Activated CD4-positive, alpha-beta T cell treated with anti-CD3 and anti-CD28 coated beads for 24 hours (primary cell): ENCODE data around the gene DNAH6.
"Not testable (repeated sequence)": the region's sequence is repeated elsewhere in the genome, so short reads cannot be mapped to it uniquely, and the experiment has no call there.

ENCODE experiments used
- DNase-seq, 2 donors: peaks; one replicate each; pipeline ENCODE4 v3.0.0-alpha.2; 2020; ENCODE audit warnings: low read depth in 2 of 2

The DNAH6 gene

DNA sequence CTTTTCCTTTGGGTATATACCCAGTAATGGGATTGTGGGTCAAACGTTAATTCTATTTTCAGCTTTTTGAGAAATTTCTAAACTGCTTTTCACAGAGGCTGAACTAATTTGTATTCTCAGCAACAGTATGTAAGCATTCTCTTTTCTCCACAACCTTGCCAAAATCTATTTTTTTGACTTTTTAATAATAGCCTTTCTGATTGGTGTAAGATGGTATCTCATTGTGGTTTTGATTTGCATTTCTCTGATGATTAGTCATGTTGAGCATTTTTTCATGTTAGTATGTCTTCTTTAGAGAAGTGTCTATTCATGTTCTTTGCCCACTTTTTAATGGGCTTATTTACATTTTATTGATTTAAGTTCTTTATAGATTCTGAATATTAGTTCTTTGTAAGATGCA, 219.1 kb downstream of the DNAH6 start:
- no peak for DNase-seq

DNA sequence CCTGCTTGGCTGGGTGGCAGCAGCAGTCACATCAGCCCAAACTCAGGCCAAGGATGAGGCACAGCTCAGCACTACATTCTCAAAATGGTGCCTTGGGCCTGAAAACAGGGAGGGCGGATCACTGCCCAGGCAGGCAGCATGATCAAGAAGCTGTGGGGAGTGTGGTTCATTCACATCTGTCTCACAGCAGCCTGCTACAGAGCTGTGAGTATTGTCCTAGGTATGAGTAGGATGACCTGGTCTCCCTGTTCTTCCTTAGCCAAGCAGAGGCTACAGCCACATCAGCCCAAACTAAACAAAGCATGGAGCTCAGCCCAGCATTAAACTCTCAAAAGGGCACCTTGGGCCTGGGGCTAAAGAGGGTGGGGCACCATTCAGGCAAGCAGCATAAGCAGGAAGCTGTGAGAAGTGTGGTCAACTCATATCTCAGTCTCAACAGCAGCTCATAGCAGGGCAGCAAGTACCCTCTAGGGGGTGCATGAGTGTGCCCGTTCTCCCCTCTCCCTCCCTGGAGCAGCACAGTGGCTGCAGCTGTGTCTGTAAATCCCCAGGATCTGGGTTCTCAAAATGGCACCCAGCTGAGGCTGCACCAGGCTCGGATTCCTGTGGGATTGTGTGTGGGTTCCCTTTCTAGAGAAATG, 225.0 kb downstream of the DNAH6 start:
- DNase-seq, result peak; percentile 3 to 8

DNA sequence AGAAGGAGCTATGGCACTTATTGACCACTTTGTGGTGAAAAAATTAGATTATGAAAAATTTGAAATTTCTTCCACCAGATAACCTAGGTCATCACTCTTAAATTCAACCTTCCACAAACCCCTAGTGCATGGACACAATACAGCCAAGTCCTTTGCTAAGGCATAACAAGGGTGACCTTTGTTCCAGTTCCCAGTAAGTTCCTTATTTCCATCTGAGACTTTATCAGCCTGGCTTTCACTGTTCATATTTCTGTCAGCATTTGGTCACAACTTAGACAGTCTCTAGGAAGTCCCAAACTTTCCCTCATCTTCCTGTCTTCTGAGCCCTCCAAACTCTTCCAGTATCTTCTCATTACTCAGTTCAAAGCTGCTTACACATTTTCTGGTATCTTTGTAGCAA, 232.0 kb downstream of the DNAH6 start:
- no peak for DNase-seq

DNA sequence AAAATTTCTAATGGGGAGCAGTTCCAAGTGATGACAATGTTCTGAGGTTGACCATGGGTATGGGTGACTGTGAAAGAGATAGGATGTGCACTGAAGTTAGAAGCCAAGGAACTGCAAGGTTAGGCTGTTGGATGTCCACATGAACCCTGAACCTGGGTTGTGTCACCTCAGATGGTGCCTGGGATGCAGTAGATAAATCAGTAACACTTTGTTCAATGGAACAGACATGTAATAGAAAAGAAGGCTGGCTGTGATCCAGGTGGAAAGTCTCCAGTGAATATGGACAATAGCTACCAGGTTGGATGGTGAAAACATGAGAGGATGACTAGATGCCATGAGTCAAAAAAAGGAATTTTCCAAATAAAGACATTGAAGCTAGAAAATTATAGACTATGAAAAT, 233.1 kb downstream of the DNAH6 start:
- no peak for DNase-seq

DNA sequence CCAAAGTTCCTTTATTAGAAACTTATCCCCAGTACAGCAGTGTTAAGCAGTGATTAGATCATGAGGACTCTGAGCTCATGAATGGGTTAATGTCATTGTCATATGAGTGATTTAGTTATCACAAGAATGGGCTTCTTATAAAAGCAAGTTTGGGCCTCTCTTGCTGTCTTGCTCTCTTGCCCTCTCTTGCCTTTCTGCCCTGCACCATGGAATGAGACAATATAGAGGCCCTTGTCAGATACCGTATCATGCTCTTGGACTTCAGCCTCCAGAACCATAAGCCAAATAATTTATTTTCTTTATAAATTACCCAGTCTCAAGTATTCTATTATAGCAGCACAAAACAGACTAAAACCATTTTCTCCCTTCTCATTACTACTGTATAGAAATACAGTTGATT, 238.8 kb downstream of the DNAH6 start:
- no peak for DNase-seq

DNA sequence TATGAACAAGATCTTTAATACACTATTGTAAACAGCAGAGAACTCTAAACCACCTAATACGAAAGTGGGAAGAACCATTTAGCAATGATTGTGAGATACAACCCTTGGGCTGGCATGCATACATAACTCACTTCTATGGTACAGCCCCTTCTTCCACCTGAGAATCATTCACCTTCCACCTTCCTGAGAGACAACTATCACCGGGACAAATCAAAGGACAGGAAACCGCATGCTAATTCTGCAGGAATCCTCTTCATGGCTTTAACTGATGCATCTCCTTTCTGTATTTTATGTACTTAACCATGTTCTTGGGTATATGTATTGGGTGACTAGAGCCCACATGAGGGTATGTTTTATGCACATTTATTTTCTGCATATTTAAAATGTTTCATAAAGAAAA, 241.3 kb downstream of the DNAH6 start:
- no peak for DNase-seq

DNA sequence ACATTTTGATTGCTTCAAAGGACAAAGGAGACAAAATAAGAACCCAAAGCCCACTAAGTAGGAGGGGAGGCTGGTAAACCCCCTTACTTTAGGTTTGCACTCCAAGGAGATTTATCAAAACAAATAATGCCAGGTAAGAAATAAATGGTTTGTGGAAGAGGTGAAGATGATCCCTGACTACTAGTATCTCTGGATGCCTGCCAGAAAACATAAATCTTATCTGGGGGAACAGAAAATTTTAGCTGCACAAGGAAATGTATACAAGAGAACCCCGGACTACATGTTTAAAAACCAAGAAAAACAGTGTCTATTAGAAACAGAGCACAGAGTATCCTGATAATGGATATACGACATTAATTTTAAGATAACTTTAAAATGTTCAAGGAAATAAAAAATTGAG, 250.5 kb downstream of the DNAH6 start:
- no peak for DNase-seq

DNA sequence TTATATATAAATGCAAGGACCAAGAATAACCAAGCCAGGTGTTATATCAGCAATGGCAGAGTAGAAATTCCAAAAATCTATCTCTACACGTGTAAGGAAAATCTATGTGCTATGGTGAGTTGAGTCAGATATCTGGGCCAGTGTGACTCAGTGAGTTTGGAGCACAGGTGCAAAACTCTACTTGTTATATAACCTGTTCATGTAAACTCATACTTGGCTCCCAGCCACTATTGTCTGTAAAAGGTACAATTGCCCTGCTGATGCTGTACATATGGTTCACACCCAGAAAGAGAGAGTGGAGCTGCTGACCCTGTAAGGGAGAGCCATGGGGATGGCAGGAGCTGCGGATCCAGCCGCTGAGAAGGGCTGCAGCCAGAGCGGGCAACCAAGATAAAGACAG, 252.5 kb downstream of the DNAH6 start:
- DNase-seq, result no peak

DNA sequence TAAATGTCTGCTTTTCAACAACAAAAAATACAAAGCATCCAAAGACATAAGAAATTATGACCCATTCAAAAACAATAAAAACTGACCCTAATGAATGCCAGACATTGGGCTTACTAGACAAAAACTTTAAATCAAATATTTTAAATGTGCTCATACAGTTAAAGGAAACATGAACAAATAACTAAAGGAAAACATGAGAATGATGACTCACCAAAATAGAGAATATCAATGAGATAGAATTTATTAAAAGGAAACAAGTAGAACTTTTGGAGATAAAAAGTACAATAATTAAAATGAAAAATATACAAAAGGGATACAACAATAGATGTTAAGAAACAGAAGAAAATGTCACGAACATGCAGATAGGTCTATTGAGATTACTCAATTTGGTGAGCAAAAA, 254.0 kb downstream of the DNAH6 start:
- no peak for DNase-seq

DNA sequence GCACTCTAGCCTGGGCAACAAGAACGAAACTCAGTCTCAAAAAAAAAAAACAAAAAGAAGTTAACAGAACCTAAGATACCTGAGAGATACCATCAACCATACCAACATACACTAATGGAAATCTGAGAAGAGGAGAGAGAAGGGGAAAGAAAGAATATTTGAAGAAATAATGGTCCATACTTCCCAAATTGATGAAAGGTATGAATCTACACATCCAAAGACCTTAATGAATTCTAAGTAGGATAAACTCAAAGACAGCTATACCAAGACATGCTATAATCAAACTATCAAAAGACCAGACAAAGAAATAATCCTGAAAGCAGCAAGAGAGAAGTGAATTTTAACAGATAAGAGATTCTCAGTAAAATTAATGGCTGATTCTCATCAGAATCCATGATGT, 255.0 kb downstream of the DNAH6 start:
- no peak for DNase-seq

DNA sequence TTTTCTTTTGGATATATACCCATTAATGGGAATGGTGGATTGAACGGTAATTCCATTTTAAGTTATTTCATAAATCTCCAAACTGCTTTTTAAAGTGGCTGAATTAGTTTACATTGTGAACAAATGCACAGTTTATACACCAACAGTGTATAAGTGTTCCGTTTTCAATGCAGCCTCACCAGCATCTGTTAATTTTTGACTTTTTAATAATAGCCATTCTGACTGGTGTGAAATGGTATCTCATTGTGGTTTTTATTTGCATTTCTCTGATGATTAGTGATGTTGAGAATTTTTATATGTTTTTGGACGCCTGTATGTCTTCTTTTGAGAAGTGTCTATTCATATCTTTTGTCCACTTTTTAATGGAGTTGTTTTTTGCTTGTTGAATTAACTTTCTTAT, 257.3 kb downstream of the DNAH6 start:
- DNase-seq, result not testable (repeated sequence)

DNA sequence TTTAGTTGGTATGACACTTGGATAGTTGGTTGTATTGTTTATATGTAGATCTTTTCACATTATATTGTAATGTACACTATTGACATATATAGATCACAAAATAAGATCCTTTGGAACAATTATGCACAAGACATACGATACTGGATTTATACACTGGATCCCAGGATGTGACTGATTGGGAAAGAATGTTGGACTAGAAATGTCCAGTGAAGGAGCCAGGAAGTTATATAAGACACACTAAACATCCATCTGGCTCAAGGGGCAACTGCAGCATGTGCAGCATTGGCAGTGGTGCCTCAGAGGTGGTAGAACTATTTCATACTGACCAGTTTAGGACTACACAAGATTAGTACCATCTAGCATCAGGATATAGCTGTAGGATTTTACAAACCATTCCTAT, 259.7 kb downstream of the DNAH6 start:
- no peak for DNase-seq

DNA sequence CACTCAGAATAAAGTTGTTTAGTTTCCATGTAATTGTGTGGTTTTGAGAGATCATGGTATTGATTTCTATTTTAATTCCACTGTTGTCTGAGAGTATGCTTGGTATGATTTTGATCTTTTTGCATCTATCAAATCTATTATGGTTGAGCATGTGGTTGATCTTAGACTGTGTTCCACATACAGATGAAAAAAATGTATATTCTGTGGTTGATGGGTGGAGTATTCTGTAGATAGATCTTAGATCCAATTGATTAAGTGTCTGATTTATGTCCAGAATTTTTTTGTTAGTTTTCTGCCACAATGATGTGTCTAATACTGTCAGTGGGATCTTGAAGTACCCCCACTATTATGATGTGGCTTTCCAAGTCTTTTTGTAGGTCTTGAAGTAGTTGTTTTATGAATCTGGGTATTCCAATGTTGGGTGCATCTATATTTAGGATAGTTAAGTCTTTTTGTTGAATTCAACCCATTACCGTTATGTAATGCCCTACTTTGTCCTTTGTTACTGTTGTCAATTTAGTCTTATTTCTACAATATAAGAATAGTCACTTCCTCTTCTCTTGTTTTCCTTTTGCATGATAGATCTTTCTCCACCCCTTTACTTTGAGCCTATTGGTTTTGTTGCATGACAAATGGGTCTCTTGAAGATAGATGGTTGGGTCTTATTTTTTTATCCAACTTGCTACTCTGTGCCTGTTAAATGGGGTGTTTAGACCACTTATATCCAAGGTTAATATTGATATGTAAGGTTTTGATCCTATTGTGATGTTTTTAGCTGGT, 262.8 kb downstream of the DNAH6 start:
- no peak for DNase-seq

DNA sequence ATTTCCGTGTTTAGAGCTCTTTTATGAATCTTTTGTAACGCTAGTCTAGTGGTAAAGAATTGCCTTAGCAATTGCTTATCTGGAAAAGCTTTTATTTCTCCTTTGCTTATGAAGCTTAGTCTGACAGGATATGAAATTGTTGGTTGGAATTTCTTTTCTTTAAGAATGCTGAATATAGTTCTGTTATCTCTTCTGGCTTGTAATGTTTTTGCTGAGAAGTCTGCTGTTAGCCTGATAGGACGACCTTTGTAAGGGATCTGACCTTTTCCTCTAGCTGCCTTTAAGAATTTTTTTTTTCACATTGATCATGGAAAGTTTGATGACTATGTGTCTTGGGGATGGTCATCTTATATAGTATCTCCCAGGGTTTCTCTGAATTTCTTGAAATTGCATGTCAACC, 263.5 kb downstream of the DNAH6 start:
- no peak for DNase-seq

DNA sequence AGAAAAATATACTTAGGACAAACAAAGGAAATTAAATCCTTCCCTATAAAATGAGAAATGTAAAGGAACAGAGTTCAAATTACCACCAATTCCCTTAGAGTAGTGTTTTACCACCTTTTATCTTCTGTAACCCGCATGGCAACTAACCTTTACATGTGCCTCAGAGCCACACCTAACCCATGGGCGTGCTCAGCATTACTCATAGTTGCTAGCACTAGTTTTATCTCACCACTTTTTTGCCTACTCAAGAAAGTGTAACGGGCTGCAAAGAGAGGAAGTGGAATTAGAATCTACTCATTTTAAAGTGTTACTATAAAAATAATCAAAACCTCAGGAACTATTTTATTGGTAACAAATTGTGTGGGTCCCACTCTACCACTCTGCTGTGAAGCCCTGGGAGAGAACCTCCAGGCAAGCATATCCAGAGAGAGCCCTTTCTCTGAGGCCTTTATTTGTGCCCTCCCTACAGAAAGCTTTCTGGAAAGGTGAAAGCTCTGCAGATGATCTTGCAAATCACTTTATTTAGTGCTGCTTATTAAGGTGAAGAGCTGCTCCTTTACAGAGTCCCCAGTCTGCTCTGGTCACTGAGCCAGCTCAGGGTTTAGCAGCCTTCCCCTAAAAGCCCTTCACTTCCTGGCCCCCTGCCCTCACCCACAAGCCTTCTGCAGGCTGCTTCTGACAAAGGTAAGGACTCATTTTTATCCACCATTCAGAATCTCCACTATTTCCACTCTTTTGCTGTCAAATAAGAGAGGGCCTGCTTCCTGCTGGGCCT, 265.8 kb downstream of the DNAH6 start:
- DNase-seq, result peak; percentile 27 to 36

DNA sequence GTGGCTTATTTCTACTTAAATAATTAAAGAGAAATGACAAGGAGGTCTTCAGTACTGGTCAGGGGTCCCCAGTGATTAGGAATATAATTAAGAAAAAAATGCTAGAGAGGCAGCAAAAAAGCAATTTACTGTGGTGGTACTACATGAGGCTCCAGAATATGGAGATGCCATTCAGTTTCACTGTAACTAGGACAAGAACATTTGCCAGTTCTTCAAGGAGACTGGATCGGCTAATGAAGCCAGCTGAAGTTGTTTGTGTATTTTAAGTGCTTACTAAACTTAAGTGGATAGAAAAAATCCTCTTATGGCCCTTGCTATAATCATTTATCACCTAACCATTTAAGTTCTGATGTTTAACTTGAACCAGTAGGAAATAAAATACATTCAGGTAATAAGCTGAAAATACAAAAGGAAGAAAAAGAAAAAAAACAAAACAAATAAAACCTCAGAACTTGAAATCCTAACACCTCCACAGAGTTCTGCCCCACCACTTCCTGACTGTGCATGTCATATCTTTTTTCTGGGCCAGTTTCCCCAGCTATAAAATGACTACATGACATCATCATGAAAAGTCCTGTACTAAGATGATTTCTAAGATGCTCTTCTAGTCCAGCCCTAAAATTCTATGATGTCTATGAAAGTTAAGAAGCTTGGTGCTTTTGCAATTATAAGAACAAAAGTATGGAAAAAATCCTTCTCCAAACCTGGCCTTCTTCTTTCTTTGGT, 266.6 kb downstream of the DNAH6 start:
- DNase-seq, result peak in 1 of 2 donors; percentile 8

DNA sequence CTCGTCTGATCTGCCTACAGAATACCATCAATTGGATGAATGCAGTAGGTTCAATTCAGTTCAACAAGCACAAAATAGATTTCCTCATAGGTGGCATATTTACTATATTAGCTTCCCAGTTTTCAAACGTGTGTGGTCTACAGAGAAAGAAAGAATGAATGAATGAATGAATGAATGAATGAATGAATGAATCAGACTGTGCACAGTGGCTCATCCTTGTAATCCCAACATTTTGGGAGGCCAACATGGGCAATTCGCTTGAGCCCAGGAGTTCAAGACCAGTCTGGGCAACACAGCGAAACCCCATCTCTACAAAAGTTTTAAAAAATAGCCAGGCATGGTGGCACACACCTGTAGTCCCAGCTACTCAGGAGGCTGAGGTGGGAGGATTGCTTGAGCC, 269.7 kb downstream of the DNAH6 start:
- no peak for DNase-seq

DNA sequence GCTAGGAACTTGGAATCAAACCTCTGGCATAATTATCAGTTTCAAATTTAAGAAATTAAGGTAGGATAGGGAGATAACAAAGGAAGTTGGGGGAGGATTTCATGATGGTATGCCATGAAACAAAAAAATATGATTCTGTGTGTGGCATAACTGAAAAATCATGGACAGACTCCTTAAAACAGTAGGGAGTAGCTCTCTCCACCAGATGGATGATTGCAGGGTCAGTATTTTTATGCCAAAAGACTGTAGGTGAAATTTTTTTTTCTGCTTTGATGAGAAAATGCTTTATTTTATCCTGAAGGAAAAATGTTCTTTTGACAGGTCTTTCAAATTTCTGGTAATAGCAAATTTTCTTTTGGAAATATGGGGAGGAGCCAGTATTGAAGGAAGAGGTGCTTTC, 270.3 kb downstream of the DNAH6 start:
- DNase-seq, result no peak

DNA sequence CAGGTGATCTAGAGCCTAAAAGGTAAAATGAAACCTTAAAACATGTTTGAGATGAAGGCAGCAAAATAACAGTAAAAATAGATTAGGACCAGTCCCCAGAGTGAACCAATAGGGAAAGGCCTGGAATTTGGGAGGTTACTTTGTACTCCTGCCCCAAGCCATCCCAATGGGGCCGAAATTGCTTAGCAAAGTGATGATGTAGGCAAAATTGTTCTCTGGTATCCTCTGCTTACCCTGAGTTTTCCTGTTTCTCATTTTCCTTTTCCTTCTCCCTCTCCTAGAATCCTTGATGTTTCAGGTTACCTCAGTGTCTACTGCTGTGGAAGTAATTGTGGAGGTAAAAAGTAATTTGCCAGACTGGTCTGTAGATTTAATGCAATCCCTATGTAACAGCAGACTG, 271.7 kb downstream of the DNAH6 start:
- no peak for DNase-seq

DNA sequence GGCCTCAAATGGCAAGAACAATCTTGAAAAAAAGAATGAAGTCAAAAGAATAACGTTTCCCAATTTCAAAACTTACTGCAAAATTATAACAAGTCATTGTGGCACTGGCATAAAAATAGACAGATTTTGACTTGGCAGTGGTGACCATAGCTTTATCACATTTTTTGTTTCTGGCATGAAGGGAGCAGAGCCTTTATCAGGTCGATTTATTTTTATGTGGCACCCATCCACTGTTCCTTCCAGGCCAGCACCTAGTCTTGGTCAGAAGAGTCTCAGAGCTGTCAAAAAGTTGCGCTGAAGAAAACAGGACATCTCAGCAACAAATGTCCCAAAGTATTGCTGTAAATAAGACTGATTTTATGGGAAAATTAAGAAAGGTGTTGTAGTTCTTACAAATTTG, 272.2 kb downstream of the DNAH6 start:
- no peak for DNase-seq

DNA sequence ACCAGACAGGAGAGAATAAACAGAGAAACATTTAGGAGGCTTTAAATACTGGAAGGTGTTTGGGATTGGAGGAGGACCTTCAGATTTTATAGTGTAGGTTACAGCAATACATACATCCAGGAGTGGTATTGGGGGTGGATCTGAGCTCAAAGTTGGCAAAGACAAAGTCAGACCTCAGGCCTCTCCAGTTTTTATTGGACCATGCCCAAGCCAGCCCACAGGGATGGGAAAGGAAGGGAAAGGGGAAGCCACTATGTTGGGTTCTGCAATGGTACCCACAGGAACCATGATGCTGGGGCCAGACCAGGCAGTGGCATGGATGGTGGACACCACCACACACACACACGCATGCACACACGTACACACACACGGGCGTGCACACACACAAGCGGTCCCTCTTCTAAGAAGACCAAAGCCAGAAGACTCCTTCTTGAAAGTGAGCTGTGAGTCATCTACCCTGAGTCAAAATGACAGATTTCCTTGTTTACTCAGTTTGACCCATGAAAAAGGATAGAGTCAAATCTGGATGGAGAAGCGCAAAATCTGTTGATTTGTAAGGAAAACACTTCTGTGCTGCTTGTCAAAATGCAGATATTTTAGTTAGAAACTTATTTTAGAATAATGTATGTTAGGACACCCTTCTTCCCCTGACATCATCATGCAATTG, 276.7 kb downstream of the DNAH6 start:
- no peak for DNase-seq

DNA sequence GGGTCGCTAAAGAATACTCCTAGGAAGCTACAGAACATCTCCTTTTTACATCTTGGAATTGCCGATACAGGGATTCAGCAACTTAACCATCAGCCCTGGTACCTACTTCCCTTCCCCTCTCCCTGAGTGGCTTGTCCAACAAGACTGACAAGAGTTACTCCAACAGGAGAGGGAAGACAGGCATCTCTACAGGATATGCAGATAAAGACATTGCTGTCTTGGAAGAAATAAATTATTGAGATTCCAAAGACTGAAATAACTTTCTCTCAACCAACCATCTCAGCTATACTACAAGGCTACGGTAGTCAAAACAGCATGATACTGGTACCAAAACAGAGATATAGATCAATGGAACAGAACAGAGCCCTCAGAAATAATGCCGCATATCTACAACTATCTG, 277.3 kb downstream of the DNAH6 start:
- no peak for DNase-seq
